Thyroid gland (tissue), 4 donors: ENCODE results near the gene KRTAP5-7. TPM values are rescaled to one million over a fixed set of nuclear protein-coding genes. Genes with fewer than 3 reads are reported as not detected.
"Not testable (repeated sequence)": the region's sequence is repeated elsewhere in the genome, so short reads cannot be mapped to it uniquely, and the experiment has no call there.

Experiments
- DNase-seq, 2 donors: peaks; one replicate each; pipeline ENCODE4 v3.0.0-alpha.2; 2019
- H3K27ac ChIP-seq, 3 donors: fragments of 200-600 bp; sonication (generic); 1 replicate in 2 of 3; 2 replicates in 1 of 3; pipeline ENCODE4 v1.5.1; 2016 to 2019; ENCODE audit warnings: mild to moderate bottlenecking in 1 of 3, moderate library complexity in 1 of 3
- H3K27me3 ChIP-seq: fragments of 200-600 bp; sonication (generic); one replicate; pipeline ENCODE4 v1.5.1; 2019
- H3K36me3 ChIP-seq, 2 donors: fragments of 200-600 bp; sonication (generic); one replicate each; pipeline ENCODE4 v1.5.1; 2016 to 2019
- H3K4me1 ChIP-seq, 2 donors: fragments of 200-600 bp; sonication (generic); one replicate each; pipeline ENCODE4 v1.5.1; 2017 to 2019
- H3K4me3 ChIP-seq, 3 donors: fragments of 200-600 bp; sonication (generic); replicated peaks in 1 of 3; 1 replicate in 2 of 3; 2 replicates in 1 of 3; pipeline ENCODE4 v1.5.1; 2016; ENCODE audit warnings: mild to moderate bottlenecking in 1 of 3
- H3K9me3 ChIP-seq: fragments of 200-600 bp; sonication (generic); one replicate; pipeline ENCODE4 v1.5.1; 2017
- CTCF ChIP-seq, 6 experiments: fragments of 200-600 bp in 3 of 6; fragments of 450-650 bp in 3 of 6; sonication (generic) in 3 of 6; IDR thresholded peaks; one replicate each; pipeline ENCODE4 v1.5.1; 2016 to 2019; ENCODE audit warnings: antibody characterized with exemption in 6 of 6, mild to moderate bottlenecking in 2 of 6, inconsistent platforms in 1 of 6, moderate library complexity in 1 of 6
- POLR2A ChIP-seq, 2 donors: fragments of 450-650 bp; IDR thresholded peaks; one replicate each; pipeline ENCODE4 v1.6.1; 2017; ENCODE audit warnings: antibody characterized with exemption in 2 of 2, mild to moderate bottlenecking in 2 of 2, moderate library complexity in 1 of 2
- WGBS, 2 donors: methylation state at CpG; one replicate each; pipeline ENCODE4 v1.1.5; 2017; 5-methylcytosine and 5-hydroxymethylcytosine counted together
- intact Hi-C: fragments of 100-400 bp; cut with DNase I; formaldehyde crosslinking; loops from one replicate; pipeline ENCODE4 v1.15.1; 2023
- total RNA-seq, 4 donors: library from RNA; depleted of rRNA; stranded (reverse); fragments of >200 nt; gene quantifications; one replicate each; pipeline ENCODE4 v1.2.3, GENCODE V29; 2016

The KRTAP5-7 gene
- total RNA-seq: 1 to 10 TPM in 1 of 4 donors, not detected in 3; 1.2 TPM

- DNase-seq, H3K4me1 ChIP-seq, H3K27me3 ChIP-seq, H3K36me3 ChIP-seq, H3K9me3 ChIP-seq, H3K4me3 ChIP-seq, intact Hi-C loops, H3K27ac ChIP-seq: not testable (repeated sequence)
- 65 to 72% methylated on average over 5 to 7 of the region's 10 CpGs for WGBS, 2 donors
These were observed at the start of gene KRTAP5-7 for GRCh38 chr11:71526796-71527575. Gene KRTAP5-7, plus strand, starts transcription at chr11:71527267. Its CDS starts 34 bp downstream, at chr11:71527301.

DNA sequence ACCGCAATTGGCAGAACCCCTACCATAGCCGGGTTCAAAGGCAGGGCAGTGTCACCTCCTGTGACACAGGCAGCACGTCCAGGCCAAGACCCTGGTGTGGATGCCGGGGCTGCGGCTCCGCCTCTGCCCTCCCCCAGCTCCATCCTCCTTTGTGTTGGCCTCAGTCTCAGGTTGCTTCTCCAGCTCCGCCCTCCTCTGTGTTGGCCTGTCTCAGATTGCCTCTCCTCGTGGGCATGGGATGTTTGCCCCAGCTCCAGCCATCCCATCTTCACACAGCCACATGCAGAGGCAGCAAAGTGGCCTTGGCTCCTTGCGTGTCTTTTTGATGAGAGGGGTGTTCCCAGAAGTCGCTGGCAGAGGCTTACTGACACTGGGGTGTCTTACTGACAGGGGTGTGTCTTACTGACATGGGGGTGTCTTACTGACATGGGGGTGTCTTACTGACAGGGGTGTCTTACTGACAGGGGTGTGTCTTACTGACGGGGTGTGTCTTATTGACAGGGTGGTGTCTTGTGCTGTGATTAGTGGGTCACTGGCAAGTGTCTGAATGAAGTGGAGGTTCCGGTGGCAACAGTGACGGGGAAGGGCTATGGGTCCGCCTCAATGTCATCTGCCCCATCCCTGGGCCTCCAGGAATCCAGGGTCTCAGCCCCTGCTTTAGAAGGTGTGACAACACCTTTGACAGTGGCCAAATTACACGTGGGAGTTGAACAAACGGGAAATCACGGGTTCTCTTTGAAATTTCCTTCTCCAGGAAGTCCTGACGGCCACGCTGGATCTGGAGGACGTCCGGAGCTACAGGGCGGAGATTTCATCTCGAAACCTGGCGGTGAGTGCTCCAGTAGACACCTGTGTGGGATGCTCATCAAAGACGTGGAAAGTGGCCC lies 49.2 kb upstream of the KRTAP5-7 start:
- Histone ChIP-seq H3K9me3 (no peaks in the 10 kb centered on the region), H3K4me1 (no peaks in the 10 kb centered on the region), H3K27ac (no peak overlapping the region), H3K27me3 (no peaks in the 10 kb centered on the region), H3K4me3 (no peak overlapping the region), H3K36me3 (peaks cover 51 to 55% of the 10 kb centered on the region in 2 donors)
- DNase-seq: no peak
- TF ChIP-seq POLR2A (IDR thresholded peaks at IDR 0.05): no peak
- TF ChIP-seq CTCF (IDR thresholded peaks at IDR 0.05): no peak
- 82 to 86% methylated on average over 25 of the region's 25 CpGs for WGBS, 2 donors
- intact Hi-C loops: no loop called here

GRCh38 chr11:71478528-71478840 lies 48.6 kb upstream of the KRTAP5-7 start:
- Histone ChIP-seq H3K36me3 (peaks cover 51 to 56% of the 10 kb centered on the region in 2 donors), H3K9me3 (no peaks in the 10 kb centered on the region)
- intact Hi-C loops: no loop called here

DNA sequence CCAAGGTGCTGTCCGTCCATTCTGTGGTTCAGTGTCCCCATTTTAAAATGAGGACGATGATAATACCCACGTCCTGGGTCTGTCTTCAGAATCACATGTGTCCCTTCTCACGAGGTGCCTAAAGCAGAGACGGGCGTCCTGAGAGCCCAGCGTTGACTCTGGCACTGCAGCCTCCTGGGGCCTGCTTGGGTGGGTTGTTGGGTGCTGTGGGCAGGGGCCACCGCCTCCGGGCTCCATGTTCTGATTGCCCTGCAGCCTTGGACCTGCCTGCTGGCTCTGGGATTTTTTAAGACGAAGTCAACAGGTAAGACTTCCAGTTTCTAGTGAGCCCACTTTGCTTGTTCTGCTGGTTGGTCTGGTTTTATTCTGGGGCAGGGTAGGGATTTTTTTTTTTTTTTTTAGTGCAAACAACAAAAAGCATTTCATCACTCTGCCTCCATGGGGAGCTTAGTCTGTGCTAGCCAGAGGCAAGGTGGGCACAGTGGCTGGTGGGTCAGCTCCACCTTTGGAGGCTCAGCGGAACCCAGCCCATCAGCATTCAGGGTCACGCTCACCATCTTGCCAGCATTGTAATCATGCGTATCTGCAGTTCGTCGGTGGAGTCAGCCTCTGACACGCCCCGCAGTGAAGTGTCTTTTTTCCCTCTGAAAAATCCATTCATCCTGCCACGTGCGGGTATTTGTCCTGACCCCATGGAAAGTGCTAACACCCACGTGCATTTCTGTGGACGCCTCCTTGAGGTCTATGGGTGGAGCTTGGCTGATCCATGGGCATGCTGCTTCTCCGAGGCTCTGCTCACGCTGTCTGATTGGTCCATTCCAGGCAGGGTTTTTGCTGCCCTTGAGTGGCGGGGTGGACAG lies 45.7 kb upstream of the KRTAP5-7 start:
- peaks cover 49 to 67% of the 10 kb centered on the region in 2 donors for H3K36me3 ChIP-seq

More at GRCh38 chr11:71478528-71478840, 48.6 kb upstream of the KRTAP5-7 start:
- H3K27ac ChIP-seq: no peak overlapping the region
- TF ChIP-seq CTCF (IDR thresholded peaks at IDR 0.05) (no peak), POLR2A (IDR thresholded peaks at IDR 0.05) (no peak)
- no peak overlapping the region for H3K4me3 ChIP-seq
- no peak for DNase-seq
- no peaks in the 10 kb centered on the region for H3K27me3 ChIP-seq
- no peaks in the 10 kb centered on the region for H3K4me1 ChIP-seq
- 91 to 94% methylated on average over 11 of the region's 11 CpGs for WGBS, 2 donors

More for the DNA sequence above, 45.7 kb upstream of the KRTAP5-7 start:
- 93 to 96% methylated on average over 20 to 24 of the region's 24 CpGs for WGBS, 2 donors
- Histone ChIP-seq H3K4me3 (no peak overlapping the region), H3K27ac (no peak overlapping the region), H3K27me3 (no peaks in the 10 kb centered on the region), H3K4me1 (no peaks in the 10 kb centered on the region), H3K9me3 (no peaks in the 10 kb centered on the region)
- TF ChIP-seq POLR2A (IDR thresholded peaks at IDR 0.05) (no peak), CTCF (IDR thresholded peaks at IDR 0.05) (no peak)
- intact Hi-C loops: no loop called here
- DNase-seq: no peak
